Measurements from ENCODE around the gene GAL.

The GAL gene

DNA sequence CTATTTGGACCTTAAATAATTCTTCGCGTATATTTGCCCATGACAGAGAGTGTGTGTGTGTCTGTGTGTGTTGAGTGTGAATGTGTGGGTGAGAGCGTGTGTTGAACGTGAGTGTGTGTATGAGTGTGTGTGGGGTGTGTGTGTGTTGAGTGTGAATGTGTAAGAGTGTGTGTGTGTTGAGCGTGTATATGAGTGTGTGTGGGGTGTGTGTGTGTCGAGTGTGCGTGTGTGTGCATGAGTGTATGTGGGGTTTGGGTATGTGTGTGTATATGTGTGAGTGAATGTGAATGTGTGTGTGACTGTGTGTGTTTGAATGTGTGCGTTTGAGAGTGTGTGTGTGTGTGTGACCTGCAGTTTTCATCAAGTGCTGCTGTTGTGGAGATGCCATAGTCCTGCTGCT lies 26.8 kb downstream of the GAL start:
- DNase-seq (ENCODE audit: low spot score): no peak

DNA sequence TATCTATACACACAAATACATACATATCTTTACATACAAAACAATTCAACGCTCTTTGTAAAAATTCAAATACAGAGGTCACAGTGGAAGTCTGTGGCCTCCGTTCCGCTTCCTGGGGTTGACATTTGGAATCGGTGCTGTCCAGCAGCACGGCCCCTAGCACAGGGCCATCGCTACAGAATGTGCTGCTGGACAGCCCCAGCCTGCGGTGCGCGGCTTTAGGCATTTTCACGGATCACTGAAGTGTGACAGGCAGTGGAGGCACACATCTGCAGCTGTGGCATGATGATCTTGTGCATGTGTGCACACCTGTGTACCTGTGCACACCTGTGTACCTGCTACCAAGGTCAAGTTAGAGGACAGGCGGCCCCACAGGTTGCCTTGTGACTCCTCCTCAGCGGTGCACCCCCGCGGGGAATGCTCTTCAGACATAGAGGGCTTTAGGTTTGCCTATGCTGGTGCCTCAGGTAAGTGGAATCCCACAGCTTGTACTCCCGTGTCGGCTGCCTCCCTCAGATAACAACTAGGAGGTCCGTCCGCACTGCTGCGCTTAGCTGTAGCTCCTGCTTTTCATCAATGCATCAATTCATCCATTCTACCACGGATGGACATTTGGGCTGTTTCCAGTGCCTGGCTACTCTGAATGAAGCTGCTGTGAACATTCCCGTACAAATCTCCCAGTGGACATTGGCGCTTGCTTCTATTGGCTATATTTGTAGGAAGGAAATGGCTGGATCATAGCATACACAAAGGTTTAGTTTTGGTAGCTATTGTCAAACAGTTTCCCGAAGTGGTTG lies 29.9 kb downstream of the GAL start:
- no peak for DNase-seq (ENCODE audit: low spot score)

DNA sequence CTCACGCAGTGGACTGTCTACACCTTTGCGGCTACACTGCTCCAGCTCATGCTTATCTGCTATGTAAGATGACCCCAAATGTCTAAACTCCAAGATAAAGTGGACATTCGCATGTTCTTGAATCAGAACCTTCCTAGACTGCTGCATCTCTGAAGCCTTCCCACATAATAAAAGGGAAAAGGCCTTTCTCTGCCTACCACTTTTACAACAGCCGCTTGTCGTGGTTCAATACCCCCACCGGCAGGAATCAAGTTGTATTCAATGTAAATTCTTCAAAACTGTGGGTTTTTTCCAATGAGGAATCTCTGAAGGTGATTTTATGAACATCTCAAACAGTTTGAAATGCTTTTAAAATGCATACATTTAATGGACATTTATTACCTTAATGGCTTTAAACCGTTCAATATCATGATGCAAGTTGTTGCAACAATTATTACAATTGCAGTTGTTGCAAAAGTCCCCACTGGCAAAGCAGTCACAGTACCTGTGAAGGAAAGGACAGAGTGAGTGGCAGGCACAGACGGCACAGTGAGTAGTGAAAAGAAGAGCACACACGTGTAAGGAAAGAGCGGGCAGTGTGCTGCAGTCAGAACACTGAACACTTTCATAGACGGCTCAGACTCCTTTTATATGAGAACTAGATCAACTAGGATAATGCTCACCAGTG lies 31.2 kb downstream of the GAL start:
- no peak for DNase-seq (ENCODE audit: low spot score)

GRCh38 chr11:68721075-68721474 lies 36.7 kb downstream of the GAL start:
- DNase-seq (ENCODE audit: low spot score): no peak

GRCh38 chr11:68722143-68722542 lies 37.8 kb downstream of the GAL start:
- no peak for DNase-seq (ENCODE audit: low spot score)

DNA sequence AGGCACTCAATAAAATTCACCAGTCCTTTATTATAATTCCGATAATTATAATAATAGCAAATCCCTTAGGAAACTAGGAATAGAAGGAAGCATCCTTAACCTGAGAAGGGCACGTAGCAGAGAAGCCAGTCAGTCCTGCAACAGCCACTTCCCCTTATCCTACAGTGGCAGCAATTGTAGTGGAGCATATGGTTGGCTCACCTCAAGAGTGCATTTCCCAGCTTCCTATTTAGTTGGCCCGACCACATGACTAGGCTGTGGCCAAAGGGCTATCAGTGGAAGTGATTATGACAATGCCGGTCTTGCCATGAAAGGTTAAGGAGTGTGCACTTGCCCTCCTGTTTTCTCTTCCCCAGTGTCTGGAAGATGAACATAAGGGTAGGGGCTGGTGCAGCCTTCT lies 39.9 kb downstream of the GAL start:
- no peak for DNase-seq (ENCODE audit: low spot score)

DNA sequence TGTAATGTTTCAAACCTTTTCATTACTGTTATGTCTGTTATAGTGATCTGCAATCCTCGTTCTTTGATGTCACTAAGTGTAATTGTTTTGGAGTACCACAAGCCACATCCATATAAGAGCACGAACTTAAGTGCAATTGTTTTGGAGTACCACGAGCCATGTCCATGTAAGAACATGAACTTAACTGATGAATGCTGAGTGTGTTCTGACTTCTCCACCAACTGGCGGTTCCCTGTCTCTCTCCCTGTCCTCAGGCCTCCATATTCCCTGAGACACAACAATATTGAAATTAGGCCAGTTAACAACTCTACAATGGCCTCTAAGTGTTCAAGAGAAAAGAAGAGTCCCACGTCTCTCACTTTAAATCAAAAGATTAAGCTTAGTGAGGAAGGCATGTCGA lies 43.4 kb downstream of the GAL start:
- peak; percentile 3 for DNase-seq (ENCODE audit: low spot score)

GRCh38 chr11:68734111-68734510 lies 49.8 kb downstream of the GAL start:
- DNase-seq (ENCODE audit: low spot score): no peak

GRCh38 chr11:68735125-68735524 lies 50.8 kb downstream of the GAL start:
- no peak for DNase-seq (ENCODE audit: low spot score)

DNA sequence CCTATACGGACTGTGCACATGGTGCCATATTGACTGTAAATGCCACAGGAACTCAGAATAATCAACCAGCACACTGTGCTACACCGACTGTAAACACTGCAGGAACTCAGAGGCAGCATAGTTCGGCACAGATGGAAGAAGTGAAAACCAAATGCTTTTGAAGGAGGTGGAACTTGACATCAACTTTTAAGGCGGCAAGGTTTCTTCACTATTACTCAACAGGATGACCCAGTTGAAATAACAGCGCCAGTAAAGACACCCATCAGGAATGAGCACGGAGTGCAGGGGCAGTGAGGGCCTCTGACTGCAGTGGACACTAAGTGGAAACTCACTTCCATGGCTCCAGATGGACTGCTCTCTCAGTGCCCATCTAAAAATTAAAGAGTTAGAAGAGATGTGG lies 51.3 kb downstream of the GAL start:
- DNase-seq (ENCODE audit: low spot score): no peak
